OCI-LY3 (cell line): ENCODE data around the gene KIF25.

Source experiments
- H2AFZ ChIP-seq: fragments of 200-600, 300-600 bp; shearing (Covaris generic); 2 replicates; pipeline ENCODE4 v1.6.0; 2014; ENCODE audit warnings: antibody characterized with exemption, low read depth, low read length
- H3K27ac ChIP-seq: fragments of 200-600, 300-600 bp; sonication (generic); 2 replicates; pipeline ENCODE4 v1.5.1; 2014; ENCODE audit warnings: mild to moderate bottlenecking, low read length, moderate library complexity, mixed read lengths
- H3K27me3 ChIP-seq: fragments of 200-600, 300-600 bp; sonication (generic); 2 replicates; pipeline ENCODE4 v1.6.1; 2014; ENCODE audit warnings: low read depth, low read length, mixed read lengths
- H3K36me3 ChIP-seq: fragments of 200-600, 300-600 bp; sonication (generic); replicated peaks from 2 replicates; pipeline ENCODE3; 2014; ENCODE audit warnings: low read depth, low read length, mixed read lengths
- H3K4me1 ChIP-seq: fragments of 300-600, 200-600 bp; sonication (generic); 2 replicates; pipeline ENCODE4 v1.6.1; 2014; ENCODE audit warnings: low read length, mixed read lengths
- H3K4me2 ChIP-seq: fragments of 200-600, 300-600 bp; sonication (generic); 2 replicates; pipeline ENCODE4 v1.6.1; 2014; ENCODE audit warnings: low read length, mixed read lengths
- H3K4me3 ChIP-seq: fragments of 300-600, 200-600 bp; sonication (generic); 2 replicates; pipeline ENCODE4 v1.5.1; 2014; ENCODE audit warnings: antibody characterized with exemption, mild to moderate bottlenecking, low read length, moderate library complexity
- H3K79me2 ChIP-seq: fragments of 300-600, 200-600 bp; shearing (Covaris generic); 2 replicates; pipeline ENCODE4 v1.6.1; 2014; ENCODE audit warnings: mild to moderate bottlenecking, low read length, mixed read lengths
- H3K9ac ChIP-seq: fragments of 300-600, 200-600 bp; shearing (Covaris generic); 2 replicates; pipeline ENCODE4 v1.6.0; 2014; ENCODE audit warnings: mild to moderate bottlenecking, low read length, moderate library complexity
- H3K9me3 ChIP-seq: fragments of 200-600, 300-600 bp; shearing (Covaris generic); 2 replicates; pipeline ENCODE4 v1.6.1; 2014; ENCODE audit warnings: low read length, mixed read lengths; ENCODE audit not compliant: insufficient read depth
- H4K20me1 ChIP-seq: fragments of 200-600, 300-600 bp; sonication (generic); 2 replicates; pipeline ENCODE4 v1.6.1; 2016; ENCODE audit warnings: low read length, mixed read lengths; ENCODE audit not compliant: insufficient read depth
- CTCF ChIP-seq: fragments of 200-600, 300-600 bp; sonication (generic); IDR thresholded peaks from 2 replicates; pipeline ENCODE4 v1.5.1; 2014; ENCODE audit warnings: antibody characterized with exemption, low read length, low read depth
- EZH2phosphoT487 ChIP-seq: fragments of 200-600 bp; shearing (Covaris generic); IDR thresholded peaks from 2 replicates; pipeline ENCODE4 v1.6.1; 2018; ENCODE audit warnings: antibody characterized with exemption, mixed run types, low read depth

Gene KIF25

GRCh38 chr6:167997642-167998041 lies at the start of gene KIF25:
TSS of gene KIF25 (plus strand) at chr6:167997671. CDS start at chr6:168029586, 31,915 bp downstream.
- TF ChIP-seq CTCF (no peak), EZH2phosphoT487 (no peak)
- Histone ChIP-seq H3K9ac (no peak within 1 kb of the TSS), H3K9me3 (no peaks in the 10 kb centered on the region), H3K4me3 (peak within 1 kb of the TSS; percentile 77), H4K20me1 (no peaks in the 10 kb centered on the region), H3K4me2 (peak within 1 kb of the TSS; percentile 70), H3K4me1 (peaks cover 19% of the 10 kb centered on the region), H3K27me3 (no peaks in the 10 kb centered on the region), H3K36me3 (no peaks in the 10 kb centered on the region), H3K79me2 (no peaks in the 10 kb centered on the region), H2AFZ (no peak within 1 kb of the TSS), H3K27ac (no peak within 1 kb of the TSS)

- Histone ChIP-seq H3K27me3 (no peaks in the 10 kb centered on the region), H3K27ac (no peak overlapping the region), H3K9ac (no peak overlapping the region), H4K20me1 (no peaks in the 10 kb centered on the region), H3K4me1 (no peaks in the 10 kb centered on the region), H2AFZ (no peak overlapping the region), H3K4me2 (no peak overlapping the region), H3K36me3 (peaks cover 46% of the 10 kb centered on the region), H3K9me3 (no peaks in the 10 kb centered on the region), H3K4me3 (no peak overlapping the region), H3K79me2 (no peaks in the 10 kb centered on the region)
- no peak for TF ChIP-seq CTCF
- no peak for TF ChIP-seq EZH2phosphoT487
These were observed 49.8 kb upstream of the KIF25 start for GRCh38 chr6:167947716-167948115.

GRCh38 chr6:167948716-167949115 lies 48.8 kb upstream of the KIF25 start:
- TF ChIP-seq CTCF, result no peak
- TF ChIP-seq EZH2phosphoT487, result no peak
- no peak overlapping the region for H3K27ac ChIP-seq
- no peak overlapping the region for H3K9ac ChIP-seq
- H3K4me1 ChIP-seq, result no peaks in the 10 kb centered on the region
- no peak overlapping the region for H3K4me3 ChIP-seq
- no peak overlapping the region for H2AFZ ChIP-seq
- no peaks in the 10 kb centered on the region; the same call in 1 of the 2 replicates for H4K20me1 ChIP-seq
- H3K27me3 ChIP-seq, result no peaks in the 10 kb centered on the region
- no peaks in the 10 kb centered on the region for H3K9me3 ChIP-seq
- no peak overlapping the region for H3K4me2 ChIP-seq
- peaks cover 40% of the 10 kb centered on the region for H3K36me3 ChIP-seq
- H3K79me2 ChIP-seq, result no peaks in the 10 kb centered on the region

- TF ChIP-seq EZH2phosphoT487 (no peak), CTCF (no peak)
- no peaks in the 10 kb centered on the region for H3K4me1 ChIP-seq
- no peak overlapping the region for H3K27ac ChIP-seq
- H2AFZ ChIP-seq, result no peak overlapping the region
- no peaks in the 10 kb centered on the region for H3K79me2 ChIP-seq
- H4K20me1 ChIP-seq, result no peaks in the 10 kb centered on the region; the same call in 1 of the 2 replicates
- peaks cover 36% of the 10 kb centered on the region for H3K36me3 ChIP-seq
- no peak overlapping the region for H3K4me3 ChIP-seq
- H3K9ac ChIP-seq, result no peak overlapping the region
- H3K9me3 ChIP-seq, result no peaks in the 10 kb centered on the region
- H3K27me3 ChIP-seq, result no peaks in the 10 kb centered on the region
- H3K4me2 ChIP-seq, result no peak overlapping the region
These were observed 48.3 kb upstream of the KIF25 start for GRCh38 chr6:167949121-167949684.
